Superior temporal gyrus (tissue), 1 donor: Measurements from ENCODE around the gene SLC22A1.
"Not testable (repeated sequence)": the region's sequence is repeated elsewhere in the genome, so short reads cannot be mapped to it uniquely, and the experiment has no call there.

ENCODE experiments used
- DNase-seq: peaks from one replicate; pipeline ENCODE4 v3.0.0-alpha.2; 2016; ENCODE audit errors: extremely low spot score

The SLC22A1 gene

DNA sequence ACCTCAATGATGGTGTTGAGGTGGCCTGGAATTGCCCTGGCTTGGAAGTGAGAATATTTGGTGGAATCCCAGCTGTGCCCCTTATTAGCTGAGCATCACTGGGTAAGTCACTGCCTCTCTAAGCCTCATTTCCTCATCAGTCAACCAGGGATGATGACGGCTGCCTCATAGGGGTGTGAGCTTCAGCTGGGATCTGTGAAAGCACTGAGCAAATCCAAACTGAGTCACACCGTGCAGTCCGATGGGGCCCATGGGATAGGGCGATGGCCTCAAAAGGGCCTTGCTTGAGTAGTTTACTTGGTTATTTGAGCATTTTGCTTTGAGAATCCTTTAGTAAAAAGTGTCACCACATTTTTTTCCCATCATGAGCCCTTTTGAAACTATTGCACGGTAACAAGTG lies 1.1 kb downstream of the SLC22A1 start:
- no peak for DNase-seq

DNA sequence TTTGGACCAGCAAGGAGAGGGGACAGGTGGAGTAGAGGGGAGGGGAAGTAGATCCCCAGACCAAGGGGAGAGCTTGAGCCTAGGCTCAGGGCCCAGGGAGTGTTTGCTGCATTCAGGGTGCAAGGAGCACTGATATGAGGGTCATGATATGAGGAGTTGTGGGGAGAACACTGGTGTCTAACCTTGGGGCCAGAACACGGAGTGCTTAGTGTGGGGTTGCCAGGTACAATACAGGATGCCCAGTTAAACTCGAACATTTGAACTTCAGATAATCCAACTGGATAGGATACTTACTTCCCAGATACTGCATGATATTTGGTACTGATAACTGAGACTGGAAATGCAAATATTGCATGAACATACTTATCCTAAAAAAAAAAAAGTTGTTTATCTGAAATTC lies 2.4 kb downstream of the SLC22A1 start:
- DNase-seq: no peak

DNA sequence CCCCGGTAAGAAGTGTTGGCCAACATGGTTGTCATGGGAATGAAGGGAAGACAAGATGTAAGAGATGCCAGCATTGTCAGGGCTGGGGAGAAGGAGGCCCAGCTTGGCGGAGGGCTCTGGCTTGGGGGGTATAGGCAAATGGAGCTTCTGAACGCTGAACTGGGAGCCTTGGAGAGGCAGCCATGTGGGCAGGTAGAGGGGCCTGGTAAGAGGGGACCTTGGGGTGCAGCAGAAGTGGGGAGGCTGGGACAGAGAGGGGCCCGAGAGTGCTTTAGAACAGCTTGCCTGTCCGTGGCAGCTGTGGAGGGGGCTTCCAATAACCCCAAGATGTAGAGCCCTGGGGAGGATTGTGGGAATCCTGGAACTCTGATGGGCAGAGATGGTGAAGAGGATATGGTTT lies 3.0 kb downstream of the SLC22A1 start:
- DNase-seq: no peak

DNA sequence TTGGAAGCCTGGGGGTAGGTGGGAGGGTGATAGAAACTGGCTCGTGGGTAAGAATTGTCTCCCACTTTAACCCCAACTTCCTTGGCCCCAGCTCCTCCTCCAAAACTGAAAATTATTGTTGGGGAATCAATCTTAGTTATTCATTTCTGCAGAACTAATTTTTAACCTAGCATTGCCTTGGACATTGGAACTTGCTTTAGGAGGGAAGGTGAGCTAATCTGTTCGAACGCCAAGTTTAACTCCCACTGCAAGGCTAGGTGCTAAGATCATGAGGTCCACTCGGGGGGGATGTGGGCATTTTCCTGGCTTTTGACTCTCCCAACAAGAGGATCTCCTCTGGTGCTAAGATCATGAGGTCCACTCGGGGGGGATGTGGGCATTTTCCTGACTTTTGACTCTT lies 3.5 kb downstream of the SLC22A1 start:
- DNase-seq: not testable (repeated sequence)

DNA sequence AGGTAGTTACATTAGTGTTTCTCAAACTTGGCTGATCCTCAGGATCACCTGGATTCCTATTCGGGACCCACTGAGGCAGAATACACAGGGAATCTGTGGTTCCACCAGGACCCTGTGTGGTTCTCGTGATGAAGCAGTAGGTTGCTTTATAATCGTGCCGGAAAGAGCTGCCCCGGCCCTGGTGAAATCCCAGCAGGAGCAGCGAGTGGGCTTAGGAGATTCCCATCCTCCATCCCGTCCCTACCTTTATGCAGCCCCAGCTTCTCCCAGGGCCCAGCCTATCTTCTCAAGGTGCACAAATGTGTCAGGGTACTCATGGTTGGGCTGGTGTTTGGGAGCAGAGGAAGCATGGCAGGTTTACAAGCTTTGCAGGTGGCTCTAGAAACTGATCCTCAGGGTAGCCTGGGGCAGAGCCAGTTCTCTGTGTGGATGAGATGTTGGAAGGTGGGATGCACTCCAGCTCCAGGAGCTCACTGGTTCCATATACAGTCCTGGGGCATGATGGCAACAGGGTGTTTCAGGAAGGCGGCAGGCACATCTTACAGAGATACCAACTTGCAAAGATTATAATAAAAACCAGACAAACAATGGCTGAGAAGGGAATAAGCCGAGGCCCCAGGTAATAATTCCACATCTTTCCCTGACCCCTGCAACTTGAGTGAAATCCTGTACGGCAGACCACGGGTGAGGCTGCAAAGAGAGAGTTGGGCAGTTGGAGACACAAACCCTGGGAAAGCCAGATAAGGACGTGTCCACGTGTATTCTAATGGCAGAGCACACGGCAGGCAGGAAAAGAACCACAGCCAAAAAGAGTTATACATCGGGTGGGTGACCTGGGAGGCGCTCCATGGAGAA lies 5.9 kb downstream of the SLC22A1 start:
- DNase-seq: no peak

DNA sequence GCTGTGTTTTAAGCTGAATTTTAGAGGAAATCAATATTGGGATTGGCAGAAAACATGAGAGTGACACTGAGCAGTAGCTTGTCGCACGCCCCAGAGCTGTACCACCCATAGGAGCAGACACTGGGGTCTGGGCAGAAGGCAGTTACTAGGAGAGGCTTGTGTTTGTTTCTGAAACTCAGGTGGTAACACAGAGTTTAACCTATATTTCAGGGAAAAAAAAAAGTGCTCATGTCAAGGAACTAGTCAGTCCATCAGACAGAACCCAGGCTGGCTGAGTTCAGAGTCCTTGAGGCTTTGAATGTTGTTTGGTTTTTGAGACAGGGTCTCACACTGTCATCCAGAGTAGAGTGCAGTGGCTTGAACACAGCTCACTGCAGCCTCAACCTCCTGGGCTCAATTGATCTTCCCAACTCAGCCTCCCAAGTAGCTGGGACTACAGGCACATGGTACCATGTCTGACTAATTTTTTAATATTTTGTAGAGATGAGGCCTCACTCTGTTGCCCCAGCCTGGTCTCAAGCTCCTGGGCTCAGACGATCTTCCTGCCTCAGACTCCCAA lies 6.6 kb downstream of the SLC22A1 start:
- DNase-seq: no peak

DNA sequence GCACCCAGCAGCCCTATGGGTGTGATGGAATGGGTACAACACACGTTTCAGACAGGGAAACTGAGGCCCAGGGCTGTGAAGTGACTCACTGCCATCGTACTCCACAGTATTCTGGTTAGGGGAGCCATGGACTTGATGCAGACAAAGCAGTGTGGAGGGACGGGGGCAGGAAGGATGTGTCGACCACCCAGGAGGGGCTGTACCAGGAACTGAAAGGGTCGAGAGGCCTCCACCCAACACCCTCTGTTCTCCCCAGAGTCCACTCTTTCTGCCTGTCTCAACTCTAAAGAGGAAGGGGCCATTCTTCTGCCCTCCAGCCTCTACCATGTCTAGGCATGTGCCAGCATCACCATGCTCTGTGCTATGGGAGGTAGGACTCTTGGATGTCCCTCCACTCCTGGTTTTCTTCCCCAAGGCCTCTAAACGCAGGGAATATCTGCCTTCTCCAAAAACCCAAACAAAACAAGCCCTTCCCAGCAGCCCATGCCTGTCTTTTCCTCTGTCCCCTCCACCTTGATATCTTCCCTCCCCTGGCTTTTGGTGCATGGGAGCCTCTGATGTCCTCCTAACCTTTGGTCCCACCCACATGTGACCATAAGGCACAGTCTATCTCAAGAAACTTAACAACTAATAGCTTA lies 7.4 kb downstream of the SLC22A1 start:
- no peak for DNase-seq

DNA sequence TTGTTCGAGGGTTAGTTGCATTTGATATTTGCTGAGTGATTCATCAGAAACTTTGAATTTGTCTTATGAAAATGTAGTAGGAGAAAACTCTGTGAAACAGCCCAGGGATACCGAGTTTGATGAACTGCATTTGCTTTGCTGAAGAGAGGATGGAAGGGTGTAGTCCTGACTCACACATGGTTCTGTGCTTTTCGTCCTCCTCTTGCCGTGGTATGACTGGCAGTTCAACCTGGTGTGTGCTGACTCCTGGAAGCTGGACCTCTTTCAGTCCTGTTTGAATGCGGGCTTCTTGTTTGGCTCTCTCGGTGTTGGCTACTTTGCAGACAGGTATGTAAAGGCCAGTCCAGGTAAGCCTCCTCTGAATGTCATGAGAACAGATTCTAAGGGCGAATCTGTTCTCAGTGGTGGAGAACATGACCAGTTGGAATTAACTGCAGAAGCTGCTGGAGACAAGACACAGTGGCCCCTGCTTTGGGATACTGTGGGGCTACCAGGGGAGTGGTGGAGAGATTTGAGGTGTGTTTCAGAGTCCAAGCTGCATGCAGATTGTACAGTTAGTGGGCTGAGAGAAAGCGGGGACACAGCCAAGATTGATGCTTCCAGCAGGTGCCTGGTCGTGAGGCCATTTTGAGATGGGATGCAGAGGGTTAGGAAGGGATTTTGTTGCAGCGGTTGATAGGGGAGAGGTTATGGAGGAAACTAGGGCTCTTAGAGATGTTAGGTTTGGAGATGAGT lies 8.4 kb downstream of the SLC22A1 start:
- no peak for DNase-seq

DNA sequence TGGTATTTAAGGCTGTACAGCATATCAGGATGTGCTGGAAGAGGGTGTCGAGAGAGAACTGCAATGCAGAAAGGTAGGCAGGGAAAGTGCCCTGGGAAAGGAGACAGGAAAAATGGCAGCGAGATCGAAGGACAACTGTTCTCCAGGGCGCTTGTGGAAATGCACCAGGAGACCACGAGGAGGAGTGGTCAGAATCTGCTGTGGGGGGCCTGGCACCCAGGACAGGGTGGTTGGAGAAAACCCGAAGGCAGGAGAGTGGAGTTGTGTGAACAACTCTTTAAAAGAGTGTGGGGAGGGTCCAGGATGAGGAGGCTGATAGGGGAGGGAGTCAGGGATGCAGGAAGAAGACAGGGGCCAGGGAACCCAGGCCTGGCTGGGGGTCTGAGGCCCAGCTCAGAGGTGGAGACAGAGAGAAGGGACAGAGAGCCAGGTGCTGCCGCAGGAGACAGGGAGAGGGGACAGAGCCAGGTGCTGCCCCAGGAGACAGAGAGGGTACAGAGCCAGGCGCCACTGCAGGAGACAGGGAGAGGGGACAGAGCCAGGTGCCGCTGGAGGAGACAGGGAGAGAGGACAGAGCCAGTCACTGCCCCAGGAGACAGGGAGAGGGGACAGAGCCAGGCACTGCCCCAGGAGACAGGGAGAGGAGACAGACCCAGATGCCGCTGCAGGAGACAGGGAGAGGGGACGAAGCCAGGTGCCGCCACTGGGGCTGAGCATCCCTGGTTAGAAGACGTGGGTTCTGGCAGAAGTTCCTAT lies 9.3 kb downstream of the SLC22A1 start:
- no peak for DNase-seq

DNA sequence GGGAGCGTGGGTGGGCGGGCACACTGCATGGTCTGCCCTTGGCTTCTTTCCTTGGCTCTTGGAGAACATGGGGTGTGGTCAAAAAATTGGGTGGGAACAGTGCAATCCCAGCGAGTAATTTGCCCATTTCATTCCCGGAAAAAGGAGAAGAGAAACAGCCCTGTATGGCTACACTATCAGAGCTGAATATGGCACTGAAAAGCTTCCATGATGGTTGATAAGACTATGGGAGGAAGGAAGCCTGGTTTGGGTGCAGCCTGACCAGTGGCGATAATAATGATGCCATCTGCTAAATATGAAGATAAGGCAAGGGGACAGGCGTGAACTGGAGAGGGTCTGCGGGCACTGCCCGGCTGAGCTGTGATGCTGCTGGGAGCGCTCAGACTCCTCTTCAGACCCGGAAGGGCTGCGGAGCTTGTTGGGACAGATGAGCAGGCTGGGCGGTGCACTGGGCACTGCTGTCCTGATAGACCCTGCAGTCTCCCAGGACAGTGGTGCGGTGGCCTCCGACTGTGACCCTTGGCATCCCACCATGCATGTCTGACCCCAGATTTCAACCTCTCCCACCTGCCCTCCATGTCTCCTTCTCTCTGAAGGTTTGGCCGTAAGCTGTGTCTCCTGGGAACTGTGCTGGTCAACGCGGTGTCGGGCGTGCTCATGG lies 10.2 kb downstream of the SLC22A1 start:
- no peak for DNase-seq

DNA sequence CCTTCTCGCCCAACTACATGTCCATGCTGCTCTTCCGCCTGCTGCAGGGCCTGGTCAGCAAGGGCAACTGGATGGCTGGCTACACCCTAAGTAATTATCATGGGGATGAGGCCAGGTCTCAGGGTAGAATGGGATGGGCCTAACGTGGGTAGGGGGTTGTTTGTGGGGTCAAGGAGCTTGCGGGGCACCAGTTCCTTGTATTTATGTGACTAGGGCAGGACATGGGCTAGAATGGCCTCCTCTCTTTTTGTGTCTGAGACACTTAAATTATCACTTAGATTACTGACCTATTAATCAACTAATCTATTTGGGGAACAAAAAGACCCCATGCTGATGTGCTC lies 10.7 kb downstream of the SLC22A1 start:
- no peak for DNase-seq

DNA sequence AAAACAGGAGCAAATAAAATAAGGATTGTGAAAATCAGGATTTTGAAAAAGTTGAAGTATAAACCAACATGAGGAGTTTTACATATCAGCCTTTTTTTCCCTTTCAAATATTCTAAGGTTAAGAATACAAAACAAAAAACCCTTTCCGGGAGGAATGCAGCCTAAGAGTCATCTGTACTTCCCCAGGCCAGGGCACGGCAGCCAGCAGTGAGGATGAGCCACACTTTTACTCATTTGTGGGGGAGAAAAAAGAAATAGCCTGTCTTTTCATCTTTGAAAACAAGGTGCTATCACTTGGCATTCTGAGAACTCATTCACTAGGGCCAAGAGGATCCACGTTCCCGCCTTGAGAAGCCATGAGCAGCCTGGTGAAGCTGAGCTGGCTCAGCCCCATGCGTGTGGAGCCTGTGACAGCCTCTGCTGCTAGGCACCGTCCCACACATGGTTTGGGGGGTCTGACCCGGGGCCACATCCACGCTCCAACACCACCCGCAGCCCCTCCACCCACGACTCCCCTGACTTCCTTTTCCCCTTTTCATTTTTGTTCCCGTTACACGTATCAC lies 11.2 kb downstream of the SLC22A1 start:
- DNase-seq: no peak

DNA sequence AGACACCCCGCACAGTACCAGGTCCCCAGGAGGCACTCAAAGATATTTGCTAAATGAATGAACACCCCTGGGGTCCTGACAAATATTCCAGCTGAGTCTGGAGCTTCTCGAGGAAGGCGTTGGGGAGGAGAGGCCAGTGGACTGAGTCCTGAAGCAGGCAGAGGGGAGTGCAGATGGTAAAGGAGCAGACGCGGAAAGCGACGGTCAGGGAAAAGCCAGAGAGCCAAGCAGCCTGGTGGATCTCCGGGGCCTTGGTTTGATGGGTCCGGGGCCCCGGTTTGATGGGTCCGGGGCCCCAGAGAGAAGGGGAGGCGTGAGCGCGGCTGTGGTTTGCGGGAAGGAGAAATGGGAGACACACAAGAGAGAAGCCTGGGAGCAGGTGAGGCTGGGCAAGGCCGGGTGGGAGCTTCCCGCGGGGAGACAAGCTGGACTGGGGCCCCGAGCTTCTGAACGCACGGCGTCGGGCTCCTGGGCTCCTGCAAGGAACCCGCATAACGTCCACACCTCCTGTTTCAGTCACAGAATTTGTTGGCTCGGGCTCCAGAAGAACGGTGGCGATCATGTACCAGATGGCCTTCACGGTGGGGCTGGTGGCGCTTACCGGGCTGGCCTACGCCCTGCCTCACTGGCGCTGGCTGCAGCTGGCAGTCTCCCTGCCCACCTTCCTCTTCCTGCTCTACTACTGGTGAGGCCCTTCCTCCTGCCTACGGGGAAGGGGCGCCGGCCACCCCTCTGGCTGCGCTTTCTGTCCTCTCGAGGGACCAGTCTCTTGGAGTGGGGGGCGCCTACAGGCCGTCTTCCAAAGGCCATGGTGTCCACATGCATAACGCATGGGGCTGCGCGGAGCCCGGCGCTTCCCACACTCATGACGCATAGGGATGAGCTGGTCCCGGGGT lies 12.1 kb downstream of the SLC22A1 start:
- DNase-seq: no peak

DNA sequence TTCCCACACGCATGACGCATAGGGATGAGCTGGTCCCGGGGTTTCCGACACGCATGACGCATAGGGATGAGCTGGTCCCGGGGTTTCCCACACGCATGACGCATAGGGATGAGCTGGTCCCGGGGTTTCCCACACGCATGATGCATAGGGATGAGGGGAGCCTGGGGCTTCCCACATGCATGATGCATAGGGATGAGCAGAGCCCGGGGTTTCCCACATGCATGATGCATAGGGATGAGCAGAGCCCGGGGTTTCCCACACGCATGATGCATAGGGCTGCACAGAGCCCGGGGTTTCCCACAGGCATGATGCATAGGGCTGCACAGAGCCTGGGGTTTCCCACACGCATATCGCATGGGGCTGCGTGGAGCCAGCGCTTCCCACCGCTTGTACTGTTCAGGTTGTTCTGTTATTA lies 12.7 kb downstream of the SLC22A1 start:
- not testable (repeated sequence) for DNase-seq

DNA sequence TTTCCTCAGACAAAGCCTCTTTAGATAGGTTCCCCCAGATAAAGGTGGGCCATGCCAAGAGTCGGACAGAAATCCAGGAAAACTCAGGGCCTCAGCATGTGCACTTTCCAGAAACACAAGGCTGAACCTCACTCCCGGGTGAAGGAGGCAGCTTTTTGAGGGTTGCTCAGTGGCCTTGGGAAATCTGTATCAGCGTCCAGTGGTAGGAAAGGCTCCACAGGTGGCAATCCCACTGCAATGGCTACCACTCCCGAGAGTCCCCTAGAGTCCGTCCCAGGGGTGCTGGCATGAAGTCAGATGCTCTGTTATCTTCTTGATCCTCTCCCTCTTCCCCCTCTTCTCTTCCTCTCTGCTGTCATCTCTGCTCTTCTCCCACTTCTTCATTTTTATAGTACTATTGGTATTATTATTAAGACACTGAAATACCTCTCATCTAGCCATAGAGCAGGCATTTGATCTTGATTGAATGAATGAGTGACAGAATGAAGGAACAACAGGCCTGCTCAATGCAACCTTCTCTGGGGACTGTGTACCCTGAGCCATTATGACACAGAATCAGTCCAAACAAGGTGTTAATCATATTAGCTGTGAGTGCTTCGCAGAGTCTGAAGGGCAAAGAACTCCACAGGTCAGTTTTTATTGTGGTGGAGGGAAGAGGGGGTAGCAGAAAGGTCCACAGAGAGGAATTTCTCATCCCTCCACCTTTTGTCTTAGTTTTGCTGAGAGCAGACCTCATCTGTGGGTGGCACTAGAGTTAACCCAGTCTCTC lies 13.3 kb downstream of the SLC22A1 start:
- no peak for DNase-seq

DNA sequence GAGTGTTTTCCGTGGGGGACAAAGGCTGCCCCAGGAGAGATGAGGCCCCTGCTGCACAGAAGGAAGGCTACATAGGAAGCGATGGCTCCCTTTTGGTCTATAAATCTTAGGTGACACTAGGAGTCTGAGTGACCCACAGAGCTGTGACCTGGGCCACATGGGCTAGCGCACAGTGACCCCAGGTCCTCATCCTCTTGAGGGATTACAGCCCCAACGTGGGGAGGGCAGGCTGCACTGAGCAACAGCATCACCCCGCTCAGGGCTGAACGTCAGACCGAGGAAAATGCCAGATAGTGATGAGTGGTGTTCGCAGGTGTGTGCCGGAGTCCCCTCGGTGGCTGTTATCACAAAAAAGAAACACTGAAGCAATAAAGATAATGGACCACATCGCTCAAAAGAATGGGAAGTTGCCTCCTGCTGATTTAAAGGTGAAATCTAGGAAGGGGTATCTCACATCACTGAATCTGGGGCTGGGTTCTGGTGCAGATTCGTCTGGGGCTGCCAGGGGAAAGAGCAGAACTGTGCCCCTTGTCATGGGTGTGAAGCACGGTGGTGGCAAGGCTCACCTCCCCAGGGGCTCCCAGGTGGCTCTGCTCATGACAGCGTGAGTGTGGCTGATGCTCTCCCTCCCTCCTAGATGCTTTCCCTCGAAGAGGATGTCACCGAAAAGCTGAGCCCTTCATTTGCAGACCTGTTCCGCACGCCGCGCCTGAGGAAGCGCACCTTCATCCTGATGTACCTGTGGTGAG lies 14.5 kb downstream of the SLC22A1 start:
- DNase-seq: no peak

DNA sequence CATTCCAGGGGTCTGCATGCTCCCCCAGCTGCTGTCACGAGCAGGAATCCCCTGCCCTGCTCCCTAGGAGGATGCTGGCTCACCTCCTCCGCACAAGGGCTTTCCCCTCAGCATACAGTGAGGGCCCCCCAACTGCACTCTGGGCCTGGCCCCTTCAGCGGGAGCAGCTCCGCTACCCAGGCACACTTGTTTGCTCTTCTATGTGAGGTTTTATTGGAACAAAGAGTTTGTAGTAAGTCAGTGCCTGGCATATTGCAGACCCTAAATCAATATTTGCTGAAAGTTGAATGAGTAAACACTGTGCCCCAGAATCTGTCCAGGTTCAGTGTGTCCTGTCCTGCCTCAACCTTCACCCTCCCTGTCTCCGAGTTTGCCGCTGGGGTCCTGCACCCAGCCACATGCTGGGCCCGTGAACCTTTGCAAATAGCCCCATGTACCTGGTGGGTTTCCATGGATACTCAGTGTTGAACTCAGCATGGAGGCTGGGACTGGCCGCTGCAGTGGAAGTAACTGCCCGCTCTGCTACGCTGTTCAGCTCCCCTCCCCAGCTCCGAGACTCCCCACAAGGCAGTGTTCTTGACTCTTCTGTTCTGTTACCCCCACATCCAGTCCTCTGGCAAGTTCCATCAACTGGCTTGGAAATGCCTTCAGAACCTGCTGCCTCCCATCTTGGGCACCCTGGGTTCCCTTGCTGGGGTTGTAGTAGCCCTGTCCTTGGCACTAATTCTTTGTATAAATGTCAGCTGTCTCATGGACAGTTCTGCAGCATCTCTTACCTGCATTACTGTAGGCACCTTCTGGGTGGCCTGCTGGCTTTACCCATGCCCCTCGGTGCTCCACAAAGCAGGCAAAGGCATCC lies 15.7 kb downstream of the SLC22A1 start:
- no peak for DNase-seq
